Osteocyte (in vitro differentiated cells): ENCODE measurements around the gene CHD5. TPM values are rescaled to one million over a fixed set of nuclear protein-coding genes. Genes with fewer than 3 reads are reported as not detected.

Experiments used
- DNase-seq: peaks from one replicate; pipeline ENCODE4 v3.0.0; 2021; ENCODE audit warnings: mixed read lengths; ENCODE audit not compliant: unreplicated experiment; ENCODE audit errors: extremely low spot score
- H3K27ac Mint-ChIP-seq: one replicate; pipeline ENCODE4 v1.8.0; 2021; ENCODE audit warnings: mild to moderate bottlenecking, mixed read lengths; ENCODE audit not compliant: unreplicated experiment
- H3K27me3 Mint-ChIP-seq: one replicate; pipeline ENCODE4 v1.8.0; 2021; ENCODE audit warnings: mixed read lengths; ENCODE audit not compliant: unreplicated experiment
- H3K36me3 Mint-ChIP-seq: one replicate; pipeline ENCODE4 v1.8.0; 2021; ENCODE audit warnings: mixed read lengths; ENCODE audit not compliant: unreplicated experiment
- H3K4me1 Mint-ChIP-seq: one replicate; pipeline ENCODE4 v1.8.0; 2021; ENCODE audit warnings: mixed read lengths; ENCODE audit not compliant: unreplicated experiment
- H3K4me3 Mint-ChIP-seq: one replicate; pipeline ENCODE4 v1.8.0; 2021; ENCODE audit warnings: mild to moderate bottlenecking, moderate library complexity, mixed read lengths; ENCODE audit not compliant: unreplicated experiment
- H3K9me3 Mint-ChIP-seq: one replicate; pipeline ENCODE4 v1.8.0; 2021; ENCODE audit warnings: mixed read lengths; ENCODE audit not compliant: unreplicated experiment
- CTCF ChIP-seq: fragments of 200-600 bp; sonication (generic); IDR thresholded peaks from 2 replicates; pipeline ENCODE4 v1.5.0; 2021; ENCODE audit warnings: antibody characterized with exemption, mild to moderate bottlenecking, moderate library complexity
- total RNA-seq: library from RNA; stranded (reverse); gene quantifications from 2 replicates; pipeline ENCODE4 v1.2.1, GENCODE V29; 2021

The CHD5 gene
- total RNA-seq, 1 donor from 2014 or later: 0.43 TPM

- no peak overlapping the region for H3K4me3 Mint-ChIP-seq
- peaks cover 11% of the 10 kb centered on the region for H3K27me3 Mint-ChIP-seq
- no peak for TF ChIP-seq CTCF
- H3K27ac Mint-ChIP-seq: no peak overlapping the region
- no peaks in the 10 kb centered on the region for H3K36me3 Mint-ChIP-seq
- no peaks in the 10 kb centered on the region for H3K4me1 Mint-ChIP-seq
- H3K9me3 Mint-ChIP-seq: no peaks in the 10 kb centered on the region
- no peak for DNase-seq
Measured at GRCh38 chr1:6163973-6164617, 16.0 kb downstream of the CHD5 start.

- Mint-ChIP-seq H3K27me3 (peaks cover 11% of the 10 kb centered on the region), H3K4me1 (no peaks in the 10 kb centered on the region), H3K27ac (no peak overlapping the region), H3K9me3 (no peaks in the 10 kb centered on the region), H3K36me3 (no peaks in the 10 kb centered on the region), H3K4me3 (no peak overlapping the region)
- no peak for DNase-seq
- TF ChIP-seq CTCF: no peak
Measured at GRCh38 chr1:6163191-6163972, 16.7 kb downstream of the CHD5 start.

GRCh38 chr1:6162773-6163172, 17.3 kb downstream of the CHD5 start:
- H3K27ac Mint-ChIP-seq: no peak overlapping the region
- no peak for TF ChIP-seq CTCF
- H3K36me3 Mint-ChIP-seq: no peaks in the 10 kb centered on the region
- peaks cover 4% of the 10 kb centered on the region for H3K4me1 Mint-ChIP-seq
- H3K9me3 Mint-ChIP-seq: no peaks in the 10 kb centered on the region
- no peak overlapping the region for H3K4me3 Mint-ChIP-seq
- peaks cover 11% of the 10 kb centered on the region for H3K27me3 Mint-ChIP-seq
- no peak for DNase-seq

- H3K9me3 Mint-ChIP-seq: no peaks in the 10 kb centered on the region
Measured at GRCh38 chr1:6162341-6162740, 17.8 kb downstream of the CHD5 start.

More at GRCh38 chr1:6162341-6162740, 17.8 kb downstream of the CHD5 start:
- no peak overlapping the region for H3K27ac Mint-ChIP-seq
- peaks cover 11% of the 10 kb centered on the region for H3K27me3 Mint-ChIP-seq
- DNase-seq: no peak
- H3K36me3 Mint-ChIP-seq: no peaks in the 10 kb centered on the region
- TF ChIP-seq CTCF: no peak
- peaks cover 8% of the 10 kb centered on the region for H3K4me1 Mint-ChIP-seq
- H3K4me3 Mint-ChIP-seq: no peak overlapping the region
